Measurements from ENCODE around the gene DNAJC18.
A peak's percentile ranks its signal among the peaks of the same experiment; 100 is the strongest.
"Not testable (repeated sequence)": the region's sequence is repeated elsewhere in the genome, so short reads cannot be mapped to it uniquely, and the experiment has no call there.

The DNAJC18 gene

GRCh38 chr5:139386956-139387355 lies 52.4 kb downstream of the DNAJC18 start:
- H3K4me1 ChIP-seq (ENCODE audit: control insufficient read depth, insufficient read depth, low read length, unreplicated experiment) = peaks cover 28% of the 10 kb centered on the region
- not testable (repeated sequence) for H3K4me3 ChIP-seq (ENCODE audit: low read depth, low read length); H3K27ac ChIP-seq (ENCODE audit: low read depth, low read length); H2AFZ ChIP-seq (ENCODE audit: low read length, unreplicated experiment); H3K79me2 ChIP-seq (ENCODE audit: control insufficient read depth, insufficient read depth, low read length, unreplicated experiment); H3K36me3 ChIP-seq (ENCODE audit: insufficient read depth, low read length); H3K27me3 ChIP-seq (ENCODE audit: insufficient read depth, low read length)

GRCh38 chr5:139386050-139386438 lies 53.3 kb downstream of the DNAJC18 start:
- H3K27me3 ChIP-seq (ENCODE audit: insufficient read depth, low read length) = no peaks in the 10 kb centered on the region
- peaks cover 19% of the 10 kb centered on the region for H3K4me1 ChIP-seq (ENCODE audit: control insufficient read depth, insufficient read depth, low read length, unreplicated experiment)
- no peak overlapping the region for H2AFZ ChIP-seq (ENCODE audit: low read length, unreplicated experiment)
- H3K27ac ChIP-seq (ENCODE audit: low read depth, low read length) = no peak overlapping the region
- no peaks in the 10 kb centered on the region for H3K36me3 ChIP-seq (ENCODE audit: insufficient read depth, low read length)
- H3K4me3 ChIP-seq (ENCODE audit: low read depth, low read length) = no peak overlapping the region
- no peaks in the 10 kb centered on the region for H3K79me2 ChIP-seq (ENCODE audit: control insufficient read depth, insufficient read depth, low read length, unreplicated experiment)

- peak overlapping the region; percentile 59 for H3K4me3 ChIP-seq (ENCODE audit: low read depth, low read length)
- 0 out of 2 replicates have a peak overlapping the region, but pooled peaks have one; percentile 4 for H3K27ac ChIP-seq (ENCODE audit: low read depth, low read length)
- H2AFZ ChIP-seq (ENCODE audit: low read length, unreplicated experiment) = peak overlapping the region; percentile 79
- H3K4me1 ChIP-seq (ENCODE audit: control insufficient read depth, insufficient read depth, low read length, unreplicated experiment) = peaks cover 16% of the 10 kb centered on the region
- no peaks in the 10 kb centered on the region for H3K79me2 ChIP-seq (ENCODE audit: control insufficient read depth, insufficient read depth, low read length, unreplicated experiment)
- no peaks in the 10 kb centered on the region for H3K27me3 ChIP-seq (ENCODE audit: insufficient read depth, low read length)
- H3K36me3 ChIP-seq (ENCODE audit: insufficient read depth, low read length) = no peaks in the 10 kb centered on the region
Observed at GRCh38 chr5:139385061-139386049, 54.0 kb downstream of the DNAJC18 start.

GRCh38 chr5:139384591-139385051 lies 54.7 kb downstream of the DNAJC18 start:
- Histone ChIP-seq H3K27me3 (ENCODE audit: insufficient read depth, low read length) (no peaks in the 10 kb centered on the region), H3K27ac (ENCODE audit: low read depth, low read length) (0 out of 2 replicates have a peak overlapping the region, but pooled peaks have one; percentile 4), H3K4me1 (ENCODE audit: control insufficient read depth, insufficient read depth, low read length, unreplicated experiment) (peaks cover 16% of the 10 kb centered on the region), H2AFZ (ENCODE audit: low read length, unreplicated experiment) (peak overlapping the region; percentile 79), H3K4me3 (ENCODE audit: low read depth, low read length) (peak overlapping the region; percentile 59), H3K79me2 (ENCODE audit: control insufficient read depth, insufficient read depth, low read length, unreplicated experiment) (no peaks in the 10 kb centered on the region), H3K36me3 (ENCODE audit: insufficient read depth, low read length) (no peaks in the 10 kb centered on the region)

- Histone ChIP-seq H3K79me2 (ENCODE audit: control insufficient read depth, insufficient read depth, low read length, unreplicated experiment) (no peaks in the 10 kb centered on the region), H3K4me1 (ENCODE audit: control insufficient read depth, insufficient read depth, low read length, unreplicated experiment) (peaks cover 16% of the 10 kb centered on the region), H3K27me3 (ENCODE audit: insufficient read depth, low read length) (no peaks in the 10 kb centered on the region), H3K36me3 (ENCODE audit: insufficient read depth, low read length) (no peaks in the 10 kb centered on the region), H3K4me3 (ENCODE audit: low read depth, low read length) (0 out of 2 replicates have a peak overlapping the region, but pooled peaks have one; percentile 59), H3K27ac (ENCODE audit: low read depth, low read length) (no peak overlapping the region), H2AFZ (ENCODE audit: low read length, unreplicated experiment) (peak overlapping the region; percentile 79)
Observed at GRCh38 chr5:139383993-139384590, 55.2 kb downstream of the DNAJC18 start.

GRCh38 chr5:139383275-139383992 lies 55.9 kb downstream of the DNAJC18 start, which contains the start of gene SLC23A1:
Gene SLC23A1 (minus strand): TSS chr5:139383297. CDS start chr5:139383253, 44 bp downstream.
- Histone ChIP-seq H3K36me3 (ENCODE audit: insufficient read depth, low read length) (no peaks in the 10 kb centered on the region), H2AFZ (ENCODE audit: low read length, unreplicated experiment) (no peak within 1 kb of the TSS), H3K4me3 (ENCODE audit: low read depth, low read length) (no peak within 1 kb of the TSS), H3K79me2 (ENCODE audit: control insufficient read depth, insufficient read depth, low read length, unreplicated experiment) (no peaks in the 10 kb centered on the region), H3K27ac (ENCODE audit: low read depth, low read length) (no peak within 1 kb of the TSS), H3K4me1 (ENCODE audit: control insufficient read depth, insufficient read depth, low read length, unreplicated experiment) (peaks cover 16% of the 10 kb centered on the region), H3K27me3 (ENCODE audit: insufficient read depth, low read length) (no peaks in the 10 kb centered on the region)

- Histone ChIP-seq H3K4me3 (ENCODE audit: low read depth, low read length) (no peak overlapping the region), H3K36me3 (ENCODE audit: insufficient read depth, low read length) (no peaks in the 10 kb centered on the region), H3K27ac (ENCODE audit: low read depth, low read length) (no peak overlapping the region), H2AFZ (ENCODE audit: low read length, unreplicated experiment) (no peak overlapping the region), H3K27me3 (ENCODE audit: insufficient read depth, low read length) (no peaks in the 10 kb centered on the region), H3K4me1 (ENCODE audit: control insufficient read depth, insufficient read depth, low read length, unreplicated experiment) (peaks cover 16% of the 10 kb centered on the region), H3K79me2 (ENCODE audit: control insufficient read depth, insufficient read depth, low read length, unreplicated experiment) (no peaks in the 10 kb centered on the region)
Observed at GRCh38 chr5:139382807-139383206, 56.5 kb downstream of the DNAJC18 start.

- Histone ChIP-seq H3K27ac (ENCODE audit: low read depth, low read length) (no peak overlapping the region), H3K4me1 (ENCODE audit: control insufficient read depth, insufficient read depth, low read length, unreplicated experiment) (peaks cover 16% of the 10 kb centered on the region), H2AFZ (ENCODE audit: low read length, unreplicated experiment) (no peak overlapping the region), H3K36me3 (ENCODE audit: insufficient read depth, low read length) (no peaks in the 10 kb centered on the region), H3K79me2 (ENCODE audit: control insufficient read depth, insufficient read depth, low read length, unreplicated experiment) (no peaks in the 10 kb centered on the region), H3K27me3 (ENCODE audit: insufficient read depth, low read length) (no peaks in the 10 kb centered on the region), H3K4me3 (ENCODE audit: low read depth, low read length) (no peak overlapping the region)
Observed at GRCh38 chr5:139381837-139382761, 57.2 kb downstream of the DNAJC18 start.

GRCh38 chr5:139379626-139380449 lies 59.5 kb downstream of the DNAJC18 start:
- no peak overlapping the region for H3K27ac ChIP-seq (ENCODE audit: low read depth, low read length)
- H3K4me1 ChIP-seq (ENCODE audit: control insufficient read depth, insufficient read depth, low read length, unreplicated experiment) = peaks cover 6% of the 10 kb centered on the region
- H3K4me3 ChIP-seq (ENCODE audit: low read depth, low read length) = no peak overlapping the region
- no peak overlapping the region for H2AFZ ChIP-seq (ENCODE audit: low read length, unreplicated experiment)
- no peaks in the 10 kb centered on the region for H3K36me3 ChIP-seq (ENCODE audit: insufficient read depth, low read length)
- H3K79me2 ChIP-seq (ENCODE audit: control insufficient read depth, insufficient read depth, low read length, unreplicated experiment) = no peaks in the 10 kb centered on the region
- no peaks in the 10 kb centered on the region for H3K27me3 ChIP-seq (ENCODE audit: insufficient read depth, low read length)

Measured in ACC112 (cell line).